ENCODE data around the gene DNAJB11.

DNAJB11 gene

DNA sequence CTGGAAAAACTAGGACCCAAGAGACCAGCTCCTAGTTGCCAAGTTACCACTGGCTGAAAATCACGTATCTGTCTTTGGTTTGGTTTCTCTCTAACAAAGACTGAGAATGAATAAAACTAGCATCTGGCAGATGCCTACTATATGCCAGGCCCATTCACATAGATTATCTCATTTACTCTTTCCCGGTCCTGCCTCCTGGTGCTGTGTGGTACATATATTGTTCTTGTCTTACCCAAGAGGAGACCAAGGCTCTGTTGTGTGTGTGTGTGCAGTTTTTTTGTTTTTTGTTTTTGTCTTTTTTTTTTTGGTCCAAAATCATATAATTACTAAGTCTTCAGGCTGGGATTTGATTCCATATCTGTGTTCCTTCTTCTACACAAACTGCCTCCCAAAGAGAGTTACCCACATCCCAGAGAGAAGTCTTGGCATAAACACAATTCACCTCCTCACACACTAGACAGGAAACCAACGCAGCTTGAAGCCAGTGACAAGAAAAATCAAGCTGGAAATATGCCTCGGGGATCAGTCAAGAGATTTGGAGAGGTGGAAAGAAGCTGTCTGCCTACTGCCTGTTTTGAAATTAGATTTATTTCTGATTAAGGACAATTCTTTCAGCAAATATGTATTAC lies 43.2 kb downstream of the DNAJB11 start:
- Histone ChIP-seq H3K9ac (ENCODE audit: low read length) (no peak overlapping the region), H3K79me1 (ENCODE audit: low read length) (no peaks in the 10 kb centered on the region), H3K23ac (ENCODE audit: low read length) (no peak overlapping the region), H2BK120ac (ENCODE audit: low read depth, low read length) (no peak overlapping the region), H3K27ac (ENCODE audit: low read depth, low read length) (no peak overlapping the region), H4K5ac (ENCODE audit: low read length) (no peak overlapping the region), H2AK5ac (ENCODE audit: low read length) (no peak overlapping the region), H3K18ac (ENCODE audit: low read length) (no peak overlapping the region), H2BK5ac (ENCODE audit: low read length) (no peak overlapping the region), H3K4me3 (ENCODE audit: low read length) (no peak overlapping the region), H3K36me3 (ENCODE audit: control insufficient read depth, insufficient read depth, low read length) (no peaks in the 10 kb centered on the region), H3K4me2 (ENCODE audit: low read length) (no peak overlapping the region), H3K56ac (ENCODE audit: low read length) (no peak overlapping the region), H3K4me1 (ENCODE audit: control insufficient read depth, low read depth, low read length) (no peaks in the 10 kb centered on the region), H3K79me2 (ENCODE audit: control insufficient read depth, insufficient read depth, low read length) (no peaks in the 10 kb centered on the region), H3K4ac (ENCODE audit: low read depth, low read length) (no peak overlapping the region), H2BK15ac (replicated peaks; ENCODE audit: low read depth) (no peak overlapping the region), H3K27me3 (ENCODE audit: insufficient read depth, low read length, poor library complexity) (no peaks in the 10 kb centered on the region), H4K8ac (ENCODE audit: low read depth, low read length) (no peak overlapping the region)
- DNase-seq = no peak
- WGBS (ENCODE audit: extremely low coverage, insufficient coverage, low lambda C conversion rate) = no CpG with 5 or more reads among the region's 4 CpGs

DNA sequence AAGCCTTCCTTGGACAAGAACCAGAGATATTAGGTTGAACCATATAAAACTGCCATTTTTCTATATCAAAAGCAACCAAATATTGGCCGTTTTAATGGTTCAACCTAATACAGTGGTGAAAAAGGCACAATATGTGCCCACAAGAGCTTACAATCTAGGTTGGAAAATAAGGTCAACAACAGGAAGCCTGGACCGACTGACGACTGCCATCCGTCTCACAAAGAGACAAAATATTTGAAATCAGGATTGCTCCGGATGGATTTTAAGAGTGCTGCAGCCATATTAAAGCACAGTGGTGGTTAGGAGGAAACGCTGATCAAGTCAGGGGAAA lies 43.7 kb downstream of the DNAJB11 start:
- Histone ChIP-seq H3K27me3 (ENCODE audit: insufficient read depth, low read length, poor library complexity) (no peaks in the 10 kb centered on the region), H4K8ac (ENCODE audit: low read depth, low read length) (no peak overlapping the region), H3K79me2 (ENCODE audit: control insufficient read depth, insufficient read depth, low read length) (no peaks in the 10 kb centered on the region), H2BK5ac (ENCODE audit: low read length) (no peak overlapping the region), H3K36me3 (ENCODE audit: control insufficient read depth, insufficient read depth, low read length) (no peaks in the 10 kb centered on the region), H3K4me3 (ENCODE audit: low read length) (no peak overlapping the region), H3K56ac (ENCODE audit: low read length) (no peak overlapping the region), H3K79me1 (ENCODE audit: low read length) (no peaks in the 10 kb centered on the region), H3K23ac (ENCODE audit: low read length) (no peak overlapping the region), H2BK120ac (ENCODE audit: low read depth, low read length) (no peak overlapping the region), H3K9ac (ENCODE audit: low read length) (no peak overlapping the region), H3K18ac (ENCODE audit: low read length) (no peak overlapping the region), H3K27ac (ENCODE audit: low read depth, low read length) (no peak overlapping the region), H3K4me1 (ENCODE audit: control insufficient read depth, low read depth, low read length) (no peaks in the 10 kb centered on the region), H3K4ac (ENCODE audit: low read depth, low read length) (no peak overlapping the region), H4K5ac (ENCODE audit: low read length) (no peak overlapping the region), H2AK5ac (ENCODE audit: low read length) (no peak overlapping the region), H2BK15ac (replicated peaks; ENCODE audit: low read depth) (no peak overlapping the region), H3K4me2 (ENCODE audit: low read length) (no peak overlapping the region)
- WGBS (ENCODE audit: extremely low coverage, insufficient coverage, low lambda C conversion rate) = no CpG with 5 or more reads among the region's 6 CpGs
- DNase-seq = no peak

DNA sequence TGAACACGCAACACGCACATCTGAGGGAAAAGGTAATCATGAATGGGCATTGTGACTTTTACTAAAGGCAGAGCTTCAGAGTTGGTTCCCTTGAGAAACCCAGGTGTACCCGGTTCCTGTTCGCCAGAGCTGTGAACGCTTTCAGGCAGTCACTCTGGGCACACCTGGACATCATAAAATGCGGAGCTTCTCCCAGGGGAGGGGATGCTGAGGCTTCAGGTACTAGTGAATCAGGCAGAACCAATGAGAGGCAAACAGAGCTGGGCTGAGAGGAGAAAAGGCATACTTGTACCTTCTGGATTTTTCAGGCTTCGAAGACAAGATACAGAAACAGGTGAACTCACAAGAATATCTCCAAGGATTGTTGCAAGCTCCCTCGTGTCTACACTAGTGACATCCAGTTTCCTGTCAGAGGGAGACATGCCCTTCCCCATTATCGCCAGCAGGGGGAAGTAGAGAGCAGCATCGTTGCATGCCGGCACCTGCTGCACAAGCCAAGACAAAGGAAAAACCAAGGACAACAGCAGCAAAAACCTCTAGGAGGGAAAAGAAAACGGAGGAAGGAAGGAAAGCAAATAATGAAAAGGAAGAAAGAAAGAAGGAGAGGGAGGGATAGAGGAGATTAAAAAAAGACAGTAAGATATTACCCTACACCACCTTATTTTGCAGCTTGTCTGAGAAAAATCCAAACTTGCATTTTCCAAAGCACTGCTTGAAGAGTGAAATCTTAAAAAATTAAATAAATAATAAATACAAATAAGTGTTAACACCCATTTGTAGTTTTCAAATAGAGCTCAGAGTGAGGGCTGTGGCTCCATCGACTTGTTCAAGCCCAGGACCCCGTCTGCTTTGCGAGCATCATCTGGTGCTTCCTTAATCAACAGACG lies 44.3 kb downstream of the DNAJB11 start:
- DNase-seq = peak; percentile 83
- no peaks in the 10 kb centered on the region for H3K27me3 ChIP-seq (ENCODE audit: insufficient read depth, low read length, poor library complexity)
- no peak overlapping the region for H3K9ac ChIP-seq (ENCODE audit: low read length)
- no peak overlapping the region for H3K4ac ChIP-seq (ENCODE audit: low read depth, low read length)
- no peaks in the 10 kb centered on the region for H3K79me1 ChIP-seq (ENCODE audit: low read length)
- H4K5ac ChIP-seq (ENCODE audit: low read length) = no peak overlapping the region
- H3K4me3 ChIP-seq (ENCODE audit: low read length) = no peak overlapping the region
- H3K79me2 ChIP-seq (ENCODE audit: control insufficient read depth, insufficient read depth, low read length) = no peaks in the 10 kb centered on the region
- H4K8ac ChIP-seq (ENCODE audit: low read depth, low read length) = no peak overlapping the region
- peak overlapping the region; percentile 44 for H3K56ac ChIP-seq (ENCODE audit: low read length)
- H2BK5ac ChIP-seq (ENCODE audit: low read length) = no peak overlapping the region
- whole genome bisulfite sequencing (ENCODE audit: extremely low coverage, insufficient coverage, low lambda C conversion rate) = no CpG with 5 or more reads among the region's 16 CpGs
- no peak overlapping the region for H2BK120ac ChIP-seq (ENCODE audit: low read depth, low read length)
- no peak overlapping the region for H3K27ac ChIP-seq (ENCODE audit: low read depth, low read length)
- no peak overlapping the region for H2AK5ac ChIP-seq (ENCODE audit: low read length)
- no peak overlapping the region for H3K4me2 ChIP-seq (ENCODE audit: low read length)
- no peak overlapping the region for H3K23ac ChIP-seq (ENCODE audit: low read length)
- no peaks in the 10 kb centered on the region for H3K4me1 ChIP-seq (ENCODE audit: control insufficient read depth, low read depth, low read length)
- H3K18ac ChIP-seq (ENCODE audit: low read length) = no peak overlapping the region
- H2BK15ac ChIP-seq (replicated peaks; ENCODE audit: low read depth) = no peak overlapping the region
- H3K36me3 ChIP-seq (ENCODE audit: control insufficient read depth, insufficient read depth, low read length) = no peaks in the 10 kb centered on the region

DNA sequence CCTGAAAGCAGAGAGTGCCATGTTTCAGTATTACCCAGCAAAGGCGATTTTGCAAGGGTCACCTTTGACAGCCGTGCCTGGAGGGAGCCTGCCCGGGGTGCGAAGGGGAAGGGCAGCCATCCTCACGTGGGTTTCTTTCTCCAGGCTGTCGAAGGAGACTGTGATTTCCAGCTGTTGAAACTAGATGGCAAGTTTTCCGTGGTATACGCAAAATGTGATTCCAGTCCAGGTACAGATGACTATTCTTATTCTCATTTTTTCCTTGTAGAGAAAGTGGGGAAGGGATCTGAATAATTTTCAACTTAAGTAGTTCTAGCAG lies 45.7 kb downstream of the DNAJB11 start:
- Histone ChIP-seq H3K18ac (ENCODE audit: low read length) (no peak overlapping the region), H3K27ac (ENCODE audit: low read depth, low read length) (no peak overlapping the region), H3K4me3 (ENCODE audit: low read length) (no peak overlapping the region), H3K23ac (ENCODE audit: low read length) (no peak overlapping the region), H2BK5ac (ENCODE audit: low read length) (no peak overlapping the region), H3K79me1 (ENCODE audit: low read length) (no peaks in the 10 kb centered on the region), H3K56ac (ENCODE audit: low read length) (no peak overlapping the region), H3K79me2 (ENCODE audit: control insufficient read depth, insufficient read depth, low read length) (no peaks in the 10 kb centered on the region), H3K4me2 (ENCODE audit: low read length) (no peak overlapping the region), H3K9ac (ENCODE audit: low read length) (no peak overlapping the region), H4K5ac (ENCODE audit: low read length) (no peak overlapping the region), H4K8ac (ENCODE audit: low read depth, low read length) (no peak overlapping the region), H2BK15ac (replicated peaks; ENCODE audit: low read depth) (no peak overlapping the region), H2AK5ac (ENCODE audit: low read length) (no peak overlapping the region), H3K4me1 (ENCODE audit: control insufficient read depth, low read depth, low read length) (no peaks in the 10 kb centered on the region), H2BK120ac (ENCODE audit: low read depth, low read length) (no peak overlapping the region), H3K36me3 (ENCODE audit: control insufficient read depth, insufficient read depth, low read length) (no peaks in the 10 kb centered on the region), H3K27me3 (ENCODE audit: insufficient read depth, low read length, poor library complexity) (no peaks in the 10 kb centered on the region), H3K4ac (ENCODE audit: low read depth, low read length) (no peak overlapping the region)
- DNase-seq = no peak
- WGBS (ENCODE audit: extremely low coverage, insufficient coverage, low lambda C conversion rate) = no CpG with 5 or more reads among the region's 8 CpGs

DNA sequence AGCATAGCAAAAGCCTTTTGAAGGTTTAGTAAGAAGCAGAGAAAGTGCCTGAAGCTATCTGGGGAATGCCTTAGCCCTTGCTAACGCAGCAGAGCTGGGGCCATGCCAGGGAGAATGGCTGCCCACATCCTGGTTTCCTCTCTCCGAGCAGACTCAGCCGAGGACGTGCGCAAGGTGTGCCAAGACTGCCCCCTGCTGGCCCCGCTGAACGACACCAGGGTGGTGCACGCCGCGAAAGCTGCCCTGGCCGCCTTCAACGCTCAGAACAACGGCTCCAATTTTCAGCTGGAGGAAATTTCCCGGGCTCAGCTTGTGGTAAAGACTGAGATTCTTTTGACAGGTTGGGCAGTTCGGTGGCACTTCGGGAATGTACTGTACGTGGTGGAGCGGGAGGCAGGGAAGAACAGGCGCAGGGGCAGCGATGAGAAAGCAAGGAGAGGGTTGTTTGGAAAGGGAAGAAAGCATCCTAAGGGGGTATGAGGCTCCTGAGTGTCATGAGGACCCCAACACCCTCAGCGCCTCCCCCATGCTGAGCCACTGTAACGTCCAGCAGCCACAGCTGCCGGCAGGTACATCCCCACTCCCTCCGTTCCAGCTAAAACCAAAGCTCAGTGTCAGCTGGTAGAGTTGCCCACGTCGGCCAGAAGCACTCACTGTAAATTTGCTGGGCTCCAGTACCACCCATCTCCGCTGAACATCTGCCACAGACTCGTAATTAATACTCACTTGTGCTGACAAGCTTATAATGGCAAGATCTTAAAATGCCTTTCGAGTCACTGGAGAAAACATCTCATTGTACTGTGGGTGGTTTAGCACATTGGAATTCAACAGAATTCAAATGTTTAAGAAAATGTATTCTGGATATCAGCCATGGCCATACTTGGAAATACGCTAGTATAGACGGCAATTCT lies 46.8 kb downstream of the DNAJB11 start:
- Histone ChIP-seq H3K9ac (ENCODE audit: low read length) (no peak overlapping the region), H2AK5ac (ENCODE audit: low read length) (no peak overlapping the region), H3K4me3 (ENCODE audit: low read length) (no peak overlapping the region), H3K36me3 (ENCODE audit: control insufficient read depth, insufficient read depth, low read length) (no peaks in the 10 kb centered on the region), H3K18ac (ENCODE audit: low read length) (no peak overlapping the region), H4K5ac (ENCODE audit: low read length) (no peak overlapping the region), H2BK5ac (ENCODE audit: low read length) (no peak overlapping the region), H3K23ac (ENCODE audit: low read length) (peak overlapping the region; percentile 18), H2BK120ac (ENCODE audit: low read depth, low read length) (no peak overlapping the region), H3K4me1 (ENCODE audit: control insufficient read depth, low read depth, low read length) (no peaks in the 10 kb centered on the region), H2BK15ac (replicated peaks; ENCODE audit: low read depth) (no peak overlapping the region), H3K79me2 (ENCODE audit: control insufficient read depth, insufficient read depth, low read length) (no peaks in the 10 kb centered on the region), H3K79me1 (ENCODE audit: low read length) (no peaks in the 10 kb centered on the region), H3K4me2 (ENCODE audit: low read length) (no peak overlapping the region), H3K27ac (ENCODE audit: low read depth, low read length) (no peak overlapping the region), H4K8ac (ENCODE audit: low read depth, low read length) (no peak overlapping the region), H3K27me3 (ENCODE audit: insufficient read depth, low read length, poor library complexity) (no peaks in the 10 kb centered on the region), H3K4ac (ENCODE audit: low read depth, low read length) (no peak overlapping the region), H3K56ac (ENCODE audit: low read length) (peak overlapping the region; percentile 85)
- WGBS (ENCODE audit: extremely low coverage, insufficient coverage, low lambda C conversion rate) = no CpG with 5 or more reads among the region's 31 CpGs
- DNase-seq = peak; percentile 88
